ENCODE data around the gene NRN1L. TPM values are rescaled to one million over a fixed set of nuclear protein-coding genes. Genes with fewer than 3 reads are reported as not detected.
"Not testable (repeated sequence)": the region's sequence is repeated elsewhere in the genome, so short reads cannot be mapped to it uniquely, and the experiment has no call there.

The NRN1L gene
- total RNA-seq, result 0.83 and 1.9 TPM in 2 replicates
- polyA plus RNA-seq (2012), result not detected

DNA sequence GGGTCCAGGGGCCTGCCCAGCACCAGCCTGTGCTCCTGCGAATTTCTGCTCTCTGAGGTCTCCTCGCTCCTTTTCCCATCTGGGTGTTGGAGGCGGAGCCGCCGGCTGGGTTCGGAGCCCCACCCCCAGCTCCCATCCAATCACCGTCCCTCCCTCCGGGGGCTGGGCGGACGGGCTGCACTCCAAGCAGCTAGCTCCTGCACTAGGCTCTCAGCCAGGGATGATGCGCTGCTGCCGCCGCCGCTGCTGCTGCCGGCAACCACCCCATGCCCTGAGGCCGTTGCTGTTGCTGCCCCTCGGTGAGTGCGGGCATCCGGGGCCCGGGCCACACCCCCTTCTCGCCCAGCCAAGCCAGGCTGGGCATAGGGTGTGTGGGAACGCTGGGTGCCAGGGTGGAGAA, at the start of gene NRN1L:
Gene NRN1L, plus strand, starts transcription at position 202 of the 400 bp plus-strand sequence. Its CDS starts 19 bp downstream, at position 221.
- DNase-seq (ENCODE audit: low read depth), result no peak

DNA sequence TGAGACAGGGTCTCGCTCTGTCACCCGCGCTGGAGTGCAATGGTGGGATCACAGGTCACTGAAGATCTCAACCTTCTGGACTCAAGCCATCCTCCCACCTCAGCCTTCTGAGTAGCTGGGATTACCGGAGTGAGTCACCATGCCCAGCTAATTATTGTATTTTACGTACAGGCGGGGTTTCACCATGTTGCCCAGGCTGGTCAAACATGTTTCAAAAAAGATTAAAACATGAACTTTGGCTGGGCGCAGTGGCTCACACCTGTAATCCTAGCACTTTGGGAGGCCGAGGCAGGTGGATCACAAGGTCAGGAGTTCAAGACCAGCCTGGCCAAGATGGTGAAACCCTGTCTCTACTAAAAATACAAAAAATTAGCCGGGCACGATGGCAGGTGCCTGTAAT, 47.5 kb upstream of the NRN1L start:
- DNase-seq (ENCODE audit: low read depth), result not testable (repeated sequence)

DNA sequence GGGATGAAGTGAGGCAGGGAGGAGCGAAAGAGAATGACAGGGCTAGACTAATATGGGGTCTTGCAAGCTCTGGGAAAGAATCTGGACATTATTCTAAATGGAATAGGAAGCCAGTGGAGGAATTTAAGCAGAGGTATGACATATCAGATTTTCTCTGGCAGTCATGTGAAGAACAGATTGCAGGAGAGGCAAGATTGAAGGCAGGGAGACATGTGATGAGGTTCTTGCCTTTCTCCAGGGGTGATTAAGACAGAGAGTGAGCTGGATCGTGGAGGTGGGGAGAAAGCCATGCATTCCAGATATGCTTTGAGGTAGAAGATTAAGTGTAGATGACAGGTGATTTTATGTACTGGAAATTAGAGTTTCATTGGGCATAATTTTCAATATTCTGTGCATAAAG, 46.9 kb upstream of the NRN1L start:
- no peak for DNase-seq (ENCODE audit: low read depth)

GRCh38 chr16:67841198-67841815, 43.4 kb upstream of the NRN1L start:
- no peak for DNase-seq (ENCODE audit: low read depth)

DNA sequence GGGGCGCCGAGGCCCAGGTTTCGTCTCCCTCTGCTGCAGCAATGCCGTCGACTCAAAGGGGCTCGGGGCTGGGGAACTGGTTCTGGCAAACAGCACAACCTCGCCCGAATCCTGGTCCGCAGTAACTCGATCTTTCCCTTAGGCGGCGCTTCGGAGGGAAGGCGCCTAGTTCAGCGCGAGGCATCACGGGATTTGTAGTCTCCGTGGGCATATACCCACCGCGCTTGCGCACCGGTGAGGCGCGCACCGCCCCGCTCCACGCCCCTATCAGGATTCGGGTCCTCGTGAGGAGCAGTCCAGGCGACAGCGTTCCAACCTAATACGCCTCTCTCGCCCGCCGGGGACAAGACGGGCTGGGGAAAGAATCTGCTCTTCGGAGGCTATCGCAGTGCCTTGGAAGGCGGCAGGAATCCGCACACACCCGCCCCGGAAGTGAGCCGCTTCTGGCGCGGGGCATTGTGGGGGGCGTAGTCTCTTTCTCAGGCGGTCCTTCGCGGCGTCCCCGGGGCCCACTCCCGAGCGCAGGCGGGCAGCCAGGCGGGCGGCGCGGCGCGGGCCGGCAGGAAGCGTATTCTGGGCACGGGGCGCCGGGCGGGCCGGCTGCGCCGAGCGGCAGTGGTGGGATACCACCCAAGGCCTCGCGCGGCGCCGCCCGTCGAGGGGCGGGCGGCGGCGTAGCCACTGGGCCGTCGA, 42.7 kb upstream of the NRN1L start, which contains the start of gene THAP11:
Gene THAP11, plus strand, starts transcription at position 505 of the 693 bp plus-strand sequence. CDS start 235 bp downstream, outside the sequence.
- peak; percentile 97 for DNase-seq (ENCODE audit: low read depth)

DNA sequence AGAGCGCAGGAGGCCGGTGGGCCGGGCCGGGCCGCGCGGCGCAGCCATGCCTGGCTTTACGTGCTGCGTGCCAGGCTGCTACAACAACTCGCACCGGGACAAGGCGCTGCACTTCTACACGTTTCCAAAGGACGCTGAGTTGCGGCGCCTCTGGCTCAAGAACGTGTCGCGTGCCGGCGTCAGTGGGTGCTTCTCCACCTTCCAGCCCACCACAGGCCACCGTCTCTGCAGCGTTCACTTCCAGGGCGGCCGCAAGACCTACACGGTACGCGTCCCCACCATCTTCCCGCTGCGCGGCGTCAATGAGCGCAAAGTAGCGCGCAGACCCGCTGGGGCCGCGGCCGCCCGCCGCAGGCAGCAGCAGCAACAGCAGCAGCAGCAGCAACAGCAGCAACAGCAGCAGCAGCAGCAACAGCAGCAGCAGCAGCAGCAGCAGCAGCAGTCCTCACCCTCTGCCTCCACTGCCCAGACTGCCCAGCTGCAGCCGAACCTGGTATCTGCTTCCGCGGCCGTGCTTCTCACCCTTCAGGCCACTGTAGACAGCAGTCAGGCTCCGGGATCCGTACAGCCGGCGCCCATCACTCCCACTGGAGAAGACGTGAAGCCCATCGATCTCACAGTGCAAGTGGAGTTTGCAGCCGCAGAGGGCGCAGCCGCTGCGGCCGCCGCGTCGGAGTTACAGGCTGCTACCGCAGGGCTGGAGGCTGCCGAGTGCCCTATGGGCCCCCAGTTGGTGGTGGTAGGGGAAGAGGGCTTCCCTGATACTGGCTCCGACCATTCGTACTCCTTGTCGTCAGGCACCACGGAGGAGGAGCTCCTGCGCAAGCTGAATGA, 42.0 kb upstream of the NRN1L start:
- DNase-seq (ENCODE audit: low read depth), result peak; percentile 45

DNA sequence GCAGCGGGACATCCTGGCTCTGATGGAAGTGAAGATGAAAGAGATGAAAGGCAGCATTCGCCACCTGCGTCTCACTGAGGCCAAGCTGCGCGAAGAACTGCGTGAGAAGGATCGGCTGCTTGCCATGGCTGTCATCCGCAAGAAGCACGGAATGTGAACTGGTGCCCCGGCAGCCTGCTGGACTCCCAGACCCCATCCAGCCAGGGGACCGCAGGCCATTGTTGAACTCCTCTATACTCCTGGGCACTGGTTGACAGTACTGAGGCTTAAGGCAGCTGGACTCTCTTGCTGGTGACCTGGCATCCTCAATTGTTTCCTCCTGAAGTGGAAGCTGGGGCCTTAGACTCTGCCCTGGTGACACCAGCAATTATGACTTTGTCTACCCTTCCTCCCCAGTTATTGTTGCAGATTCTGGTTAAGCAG, 41.3 kb upstream of the NRN1L start:
- no peak for DNase-seq (ENCODE audit: low read depth)

GRCh38 chr16:67844497-67844896, 40.2 kb upstream of the NRN1L start:
- no peak for DNase-seq (ENCODE audit: low read depth)

GRCh38 chr16:67845291-67846062, 39.2 kb upstream of the NRN1L start:
- DNase-seq (ENCODE audit: low read depth), result no peak

DNA sequence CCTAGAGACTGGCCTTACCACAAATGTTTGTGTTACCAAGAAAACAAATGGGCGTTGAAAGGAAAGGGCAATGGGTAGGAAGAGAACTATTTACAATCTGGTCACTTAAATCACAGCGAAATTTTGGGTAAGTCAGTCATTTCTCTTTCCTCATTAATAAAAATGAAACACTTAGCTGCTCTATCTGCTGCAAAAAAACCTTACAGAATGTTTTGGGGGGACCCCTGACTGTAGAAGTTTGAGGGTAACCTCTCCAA, 38.7 kb upstream of the NRN1L start:
- DNase-seq (ENCODE audit: low read depth), result no peak

DNA sequence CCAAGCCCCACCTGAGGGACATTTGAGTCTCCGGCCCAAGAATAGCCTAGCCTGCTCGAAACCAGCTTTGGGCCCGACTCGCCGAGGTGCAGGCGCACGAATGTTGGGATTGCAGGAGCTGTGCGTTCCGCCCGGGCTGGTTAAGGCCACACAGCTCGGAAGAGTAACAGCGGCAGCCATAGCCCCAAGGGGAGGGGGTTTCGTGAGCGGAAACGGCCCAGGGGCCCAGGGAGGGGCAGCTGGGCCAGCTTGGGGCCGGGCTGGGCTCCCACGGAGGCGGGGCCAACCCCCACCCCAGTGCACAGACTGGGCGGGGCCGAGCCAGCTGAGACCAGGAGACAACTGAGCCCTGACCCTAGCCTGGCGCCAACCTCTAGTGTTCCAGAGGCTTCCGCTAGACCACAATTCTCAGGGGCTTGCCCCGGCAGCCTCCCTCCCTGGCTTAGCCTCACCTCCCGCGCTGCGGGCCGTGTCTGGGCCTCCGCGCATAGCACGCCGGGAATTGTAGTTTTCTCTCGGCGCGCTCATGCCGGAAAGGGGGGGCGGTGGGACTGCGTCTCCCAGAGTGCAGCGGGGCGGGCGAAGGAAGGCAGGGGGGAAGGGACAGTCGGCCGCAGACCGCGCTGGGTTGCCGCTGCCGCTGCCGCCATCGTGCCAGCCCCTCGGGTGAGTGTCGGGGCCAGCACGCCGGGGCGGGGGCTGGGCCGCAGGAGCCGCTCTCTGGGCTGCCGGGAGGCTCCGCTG, 38.2 kb upstream of the NRN1L start, which contains the start of gene NUTF2:
Gene NUTF2, plus strand, starts transcription at position 614 of the 744 bp plus-strand sequence. CDS start 18,198 bp downstream, outside the sequence.
- DNase-seq (ENCODE audit: low read depth), result peak; percentile 98

GRCh38 chr16:67847064-67847861, 37.4 kb upstream of the NRN1L start, which contains the start of gene CENPT:
Gene CENPT (minus strand): TSS chr16:67847693. CDS start chr16:67833859, 13,834 bp downstream.
- DNase-seq (ENCODE audit: low read depth), result peak; percentile 40

GRCh38 chr16:67848118-67848517, 36.6 kb upstream of the NRN1L start:
- no peak for DNase-seq (ENCODE audit: low read depth)

DNA sequence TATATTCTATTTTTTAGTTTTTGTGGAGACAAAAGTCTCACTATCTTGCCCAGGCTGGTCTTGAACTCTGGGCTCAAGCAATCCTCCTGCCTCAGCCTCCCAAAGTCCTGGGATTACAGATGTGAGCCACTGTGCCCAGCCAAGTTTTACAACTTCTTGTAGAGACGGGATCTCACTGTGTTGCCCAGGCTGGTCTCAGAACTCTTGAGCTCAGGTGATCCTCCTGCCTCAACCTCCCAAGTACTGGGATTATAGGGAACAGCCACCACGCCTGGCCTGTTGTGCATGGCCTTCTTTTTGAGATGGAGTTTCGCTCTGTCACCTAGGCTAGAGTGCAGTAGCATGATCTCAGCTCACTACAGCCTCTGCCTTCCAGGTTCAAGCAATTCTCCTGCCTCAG, 31.0 kb upstream of the NRN1L start:
- DNase-seq (ENCODE audit: low read depth), result no peak

- DNase-seq (ENCODE audit: low read depth), result no peak
Observed at GRCh38 chr16:67855789-67856188, 28.9 kb upstream of the NRN1L start.

DNA sequence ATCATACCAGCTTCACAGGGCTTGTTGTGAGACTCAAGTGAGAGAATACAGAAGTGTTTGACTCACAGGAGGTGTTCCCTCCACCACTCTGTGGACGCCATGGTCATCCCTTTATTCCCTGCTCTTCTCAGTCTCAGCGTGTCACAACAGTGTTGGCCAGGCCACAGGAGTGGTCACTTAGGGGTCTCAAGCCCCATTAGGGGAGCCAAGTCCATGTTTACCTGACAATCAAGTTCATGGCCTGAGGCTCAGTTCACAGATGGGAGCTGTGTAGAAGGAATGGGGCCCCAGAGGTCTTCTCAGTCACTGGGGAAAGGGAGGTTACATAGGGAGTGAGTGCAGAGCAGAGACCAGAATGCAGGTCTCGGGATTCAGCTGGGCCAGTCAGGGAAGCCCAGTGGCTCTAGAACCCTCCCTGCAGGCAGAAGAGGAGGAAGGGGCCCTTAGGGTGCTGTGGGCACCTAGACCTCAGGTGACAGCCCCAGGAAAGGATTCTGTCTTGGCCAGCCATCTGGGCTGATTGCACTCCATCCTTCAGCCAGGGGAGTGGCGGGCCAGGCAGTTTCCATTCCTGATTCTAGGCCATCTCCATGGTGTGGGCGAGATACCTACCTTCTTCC, 27.6 kb upstream of the NRN1L start:
- DNase-seq (ENCODE audit: low read depth), result no peak

GRCh38 chr16:67857547-67858233, 27.0 kb upstream of the NRN1L start:
- DNase-seq (ENCODE audit: low read depth), result peak; percentile 88

DNA sequence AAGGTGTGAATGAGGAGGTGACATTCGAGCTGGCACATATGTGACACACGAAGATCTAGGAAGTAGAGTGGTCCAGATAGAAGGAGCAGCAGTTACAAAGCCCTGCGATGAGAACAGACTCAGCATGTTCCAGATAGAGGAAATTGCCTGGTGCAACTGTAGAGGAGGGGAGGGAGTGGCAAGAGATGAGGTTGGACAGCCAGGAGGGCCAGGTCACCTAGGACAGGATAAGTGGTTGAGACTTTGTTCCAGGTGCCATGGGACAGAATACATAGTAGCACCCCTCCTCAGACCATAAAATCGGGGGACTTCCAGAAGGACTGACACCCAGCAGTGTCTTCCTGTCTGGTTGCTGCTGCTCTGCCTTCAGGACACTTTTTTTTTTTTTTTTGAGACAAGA, 26.2 kb upstream of the NRN1L start:
- no peak for DNase-seq (ENCODE audit: low read depth)

All from myocyte (in vitro differentiated cells).